ENCODE results near the gene SMARCA4.

GRCh38 chr19:11021760-11022144 lies 60.9 kb downstream of the SMARCA4 start:
- TF ChIP-seq CTCF (IDR thresholded peaks at IDR 0.05): no peak
- TF ChIP-seq POLR2A (IDR thresholded peaks at IDR 0.05): no peak

Data from Peyer's patch (tissue), 4 donors.